GM12892 (cell line): Measurements from ENCODE around the gene KIAA1671.

Source experiments
- POLR2A ChIP-seq: IDR thresholded peaks from 2 replicates; pipeline ENCODE4 v1.6.1; 2011; ENCODE audit warnings: low read depth, low read length, control low read depth
- TAF1 ChIP-seq: IDR thresholded peaks from 2 replicates; pipeline ENCODE4 v1.6.1; 2011; ENCODE audit warnings: low read depth, mild to moderate bottlenecking, control low read depth, low read length, borderline replicate concordance

DNA sequence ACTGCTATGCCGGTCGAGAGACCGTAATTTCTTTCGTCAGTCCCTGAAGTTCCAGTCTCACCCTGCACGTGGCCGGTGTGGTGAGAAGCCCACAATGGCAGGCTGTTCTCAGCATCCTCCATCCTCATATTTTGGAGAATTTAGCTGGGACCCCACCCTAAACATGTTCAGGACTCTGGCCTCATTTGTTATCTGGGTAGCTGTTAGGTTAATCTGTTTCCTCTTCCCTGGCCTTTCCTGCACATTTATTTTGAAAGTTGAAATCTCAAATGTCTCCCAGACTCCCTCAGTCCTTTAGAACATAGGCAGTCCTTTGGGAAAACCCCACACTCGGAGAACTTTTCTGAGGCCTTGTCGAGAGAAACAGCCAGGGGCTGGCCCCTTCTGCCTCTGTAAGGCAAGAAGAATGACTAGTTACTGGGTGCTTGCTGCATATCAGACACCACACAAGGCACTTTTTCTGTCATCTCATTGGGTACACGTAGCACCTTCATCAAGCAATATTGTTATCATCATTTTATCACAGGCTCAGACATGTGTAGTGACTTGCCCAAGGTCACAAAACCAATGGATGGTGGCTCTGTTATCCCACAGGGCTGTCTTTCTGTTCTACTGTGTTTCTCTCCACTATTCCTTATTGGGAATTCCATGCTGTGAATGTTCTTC, 137.8 kb downstream of the KIAA1671 start:
- no peak for TF ChIP-seq POLR2A
- no peak for TF ChIP-seq TAF1
